ENCODE data around the gene FKBP1C.

GRCh38 chr6:63224179-63224578, 12.9 kb downstream of the FKBP1C start:
- TF ChIP-seq POLR2AphosphoS5 (IDR thresholded peaks at IDR 0.05) (no peak), CTCF (IDR thresholded peaks at IDR 0.05) (no peak), POLR2A (IDR thresholded peaks at IDR 0.05) (no peak), EP300 (IDR thresholded peaks at IDR 0.05) (no peak)
